GM18517 (cell line): ENCODE measurements around the gene TMEM183A.
"Not testable (repeated sequence)": the region's sequence is repeated elsewhere in the genome, so short reads cannot be mapped to it uniquely, and the experiment has no call there.

Experiments
- ATAC-seq: cut with Tn5 transposase; IDR thresholded peaks from one replicate; pipeline ENCODE4 v1.9.1; 2021; ENCODE audit warnings: mild to moderate bottlenecking, moderate library complexity; ENCODE audit not compliant: unreplicated experiment

The TMEM183A gene

DNA sequence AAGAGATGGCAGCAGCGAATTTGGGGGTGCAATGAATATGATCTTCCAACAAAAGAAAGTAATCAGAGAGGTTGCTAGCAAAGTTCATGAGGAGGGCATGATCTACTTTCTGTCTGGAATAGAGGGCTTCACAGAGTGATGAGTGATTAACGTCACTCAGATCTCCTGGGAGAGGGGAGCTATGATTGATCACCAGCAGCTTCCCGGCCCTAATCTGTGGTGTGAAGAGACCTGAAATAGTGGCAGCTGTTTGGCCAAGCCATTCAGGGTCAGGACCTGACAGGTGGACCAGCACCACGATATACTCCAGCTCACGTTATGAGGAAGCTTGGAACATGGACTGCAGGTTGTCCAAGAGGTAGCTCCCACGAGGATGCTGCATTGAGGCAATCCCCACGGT lies 19.9 kb upstream of the TMEM183A start:
- no peak for ATAC-seq

DNA sequence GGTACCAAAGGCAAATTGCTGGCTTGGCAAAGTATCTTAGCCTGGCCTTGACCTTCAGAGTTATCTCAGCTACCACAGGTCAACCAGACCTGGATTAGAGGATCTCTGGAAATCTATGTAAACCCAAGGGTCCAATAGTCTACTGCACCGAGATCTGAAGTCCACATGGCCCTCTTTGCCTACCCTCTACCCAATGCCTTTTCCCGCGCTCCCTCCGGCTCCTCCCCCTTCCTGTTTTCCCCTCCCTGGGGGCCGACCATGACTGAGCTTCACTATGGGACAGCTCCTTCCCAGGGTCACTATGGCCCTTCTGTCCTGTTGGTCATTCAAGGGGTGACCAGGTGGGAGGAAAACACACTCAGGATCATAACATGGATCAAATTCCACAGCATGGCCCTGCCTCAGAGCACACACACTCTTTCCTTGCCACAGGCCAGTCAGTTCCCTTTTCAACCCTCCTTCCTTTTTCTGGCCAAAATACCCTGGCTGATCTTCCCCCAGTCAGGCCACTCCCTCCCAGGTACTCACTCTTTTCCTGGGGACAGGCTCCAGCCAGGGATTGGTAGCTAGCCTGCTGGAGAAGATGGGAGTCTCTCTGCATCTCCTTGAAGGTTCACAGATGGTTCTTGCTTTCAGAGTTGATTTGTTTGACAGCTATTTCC lies 19.1 kb upstream of the TMEM183A start:
- ATAC-seq: no peak

DNA sequence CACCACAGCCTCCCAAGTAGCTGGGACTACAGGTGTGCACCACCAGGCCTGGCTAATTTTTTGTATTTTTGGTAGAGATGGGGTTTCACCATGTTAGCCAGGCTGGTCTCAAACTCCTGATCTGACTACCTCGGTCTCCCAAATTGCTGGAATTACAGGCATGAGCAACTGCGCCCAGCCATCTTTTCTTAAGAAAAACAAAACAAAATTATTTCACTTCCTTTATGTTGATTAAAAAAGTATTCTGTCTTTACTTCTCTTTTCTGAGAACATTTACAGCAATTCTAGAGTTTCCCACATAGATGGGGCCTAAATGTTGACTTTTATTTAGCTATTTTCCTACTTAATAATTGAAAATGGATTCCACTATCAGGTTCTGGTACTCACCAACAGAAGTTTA lies 17.3 kb upstream of the TMEM183A start:
- no peak for ATAC-seq

DNA sequence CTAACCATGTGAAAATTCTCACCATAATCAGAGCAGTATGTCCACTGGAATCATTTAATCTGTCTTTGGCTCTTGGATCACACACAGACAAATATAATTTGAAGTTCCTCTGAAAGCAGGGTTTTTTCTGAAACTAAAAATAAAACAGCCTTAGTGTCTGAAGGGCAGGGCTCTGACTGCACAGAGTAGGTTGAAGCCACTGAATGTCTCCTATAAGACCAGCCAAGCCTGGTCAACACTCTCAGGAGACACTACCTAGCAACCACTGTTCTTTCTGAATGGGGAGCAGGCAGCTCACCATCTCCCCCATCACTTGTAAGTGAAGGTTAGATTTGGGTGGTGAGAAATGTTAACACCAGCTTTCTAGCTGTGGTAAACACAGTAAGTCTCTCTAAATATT lies 16.1 kb upstream of the TMEM183A start:
- ATAC-seq: no peak

DNA sequence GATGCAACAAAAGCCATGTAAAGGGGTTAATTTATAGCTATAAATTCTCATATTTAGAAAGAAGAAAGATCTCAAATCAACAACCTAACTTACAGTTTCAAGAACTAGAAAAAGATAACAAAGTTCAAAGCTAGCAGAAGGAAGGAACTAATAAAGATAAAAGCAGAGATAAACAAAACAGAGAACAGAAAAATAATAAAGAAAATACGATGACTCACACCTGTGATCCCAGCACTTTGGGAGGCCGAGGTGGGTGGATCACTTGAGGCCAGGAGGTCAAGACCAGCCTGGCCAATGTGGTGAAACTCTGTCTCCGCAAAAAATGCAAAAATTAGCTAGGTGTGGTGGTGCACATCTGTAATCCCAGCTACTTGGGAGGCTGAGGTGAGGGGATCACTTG lies 12.4 kb upstream of the TMEM183A start:
- no peak for ATAC-seq

DNA sequence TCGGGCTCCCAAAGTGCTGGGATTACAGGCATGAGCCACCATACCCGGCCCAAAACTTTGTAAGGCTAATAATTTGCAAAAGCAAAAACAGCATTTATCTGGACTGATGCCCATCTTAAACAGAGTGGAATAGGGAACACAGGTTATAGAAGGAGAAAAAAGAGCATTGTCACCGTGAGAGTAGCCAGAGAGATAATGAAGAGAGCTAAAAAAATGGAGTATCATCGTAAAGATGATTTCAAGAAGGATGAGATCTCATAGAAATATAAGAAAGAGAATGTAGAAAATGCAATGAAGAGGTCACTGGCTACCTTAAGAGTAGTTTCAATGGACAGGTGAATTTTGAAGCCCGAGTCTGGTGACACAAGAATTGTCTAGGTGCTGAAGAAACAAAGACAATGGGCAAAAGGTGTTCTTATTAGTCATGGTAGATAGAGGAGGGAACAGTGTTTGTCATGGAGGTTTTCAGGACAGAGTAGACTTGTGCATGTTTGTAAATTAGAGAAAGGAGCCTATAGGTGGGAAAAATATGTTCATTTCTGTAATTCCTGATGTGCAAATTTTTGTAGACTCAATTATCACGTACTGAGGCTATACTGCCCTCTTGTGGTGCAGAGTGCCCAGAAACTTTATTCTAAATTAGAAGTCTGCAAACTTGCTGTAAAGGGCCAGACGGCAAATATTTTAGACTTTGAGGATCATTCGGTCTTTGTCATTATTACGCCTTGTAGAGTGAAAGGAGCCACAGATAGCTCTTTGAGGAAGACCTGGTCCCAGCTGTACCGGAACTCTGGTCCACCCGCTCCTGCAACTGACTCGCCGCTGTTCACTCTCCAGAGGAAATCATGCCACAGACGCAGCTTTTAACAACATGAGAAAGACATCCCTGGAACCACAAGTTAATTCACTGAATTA lies 8.1 kb upstream of the TMEM183A start:
- ATAC-seq: no peak

DNA sequence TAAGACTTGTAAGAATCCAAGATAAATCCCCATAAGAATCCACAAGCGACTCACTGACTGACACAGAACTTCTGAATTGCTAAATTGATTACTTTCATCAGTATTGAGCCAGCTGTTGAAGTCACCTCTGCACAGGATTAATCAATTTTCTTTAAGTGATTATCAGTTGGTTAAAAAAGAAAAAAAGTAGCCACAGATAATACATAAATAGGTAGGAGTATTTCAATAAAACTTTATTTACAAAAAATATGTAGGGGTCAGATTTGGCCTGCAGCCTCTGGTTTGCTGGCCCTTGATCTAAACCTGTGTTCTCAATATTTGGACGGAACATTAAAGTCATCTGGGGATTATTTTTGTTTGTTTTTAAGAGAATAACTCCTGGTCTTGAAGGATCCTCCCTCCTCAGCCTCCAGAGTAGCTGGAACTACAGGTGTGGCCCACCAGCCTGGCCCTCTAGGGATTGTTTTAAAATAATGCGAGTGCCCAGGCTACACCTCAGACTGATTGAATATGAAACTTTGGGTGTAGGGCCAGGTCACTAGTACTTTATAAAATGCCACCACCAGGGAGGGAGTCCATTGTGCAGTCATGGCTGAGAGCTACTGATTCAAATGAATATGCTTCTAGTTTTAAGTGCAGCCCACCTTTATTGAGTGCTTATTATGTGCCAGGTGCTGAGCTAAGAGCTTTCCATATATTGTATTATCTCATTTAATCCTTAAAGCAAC lies 6.8 kb upstream of the TMEM183A start:
- ATAC-seq: no peak

DNA sequence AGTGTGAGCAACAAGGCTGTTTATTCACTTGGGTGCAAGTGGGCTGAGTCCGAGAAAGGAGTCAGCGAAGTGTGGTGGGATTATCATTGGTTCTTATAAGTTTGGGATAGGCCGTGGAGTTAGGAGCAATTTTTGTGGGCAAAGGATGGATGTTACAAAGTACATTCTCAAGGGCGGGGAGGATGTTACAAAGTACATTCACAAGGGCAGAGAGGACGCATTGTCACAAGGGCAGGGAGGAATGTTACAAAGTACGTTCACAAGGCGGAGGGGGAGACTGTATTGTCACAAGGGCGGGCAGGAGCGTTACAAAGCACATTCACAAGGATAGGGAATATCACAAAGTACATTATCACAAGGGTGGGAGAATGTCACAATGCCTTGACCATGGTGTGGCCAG lies 5.2 kb upstream of the TMEM183A start:
- ATAC-seq: no peak

DNA sequence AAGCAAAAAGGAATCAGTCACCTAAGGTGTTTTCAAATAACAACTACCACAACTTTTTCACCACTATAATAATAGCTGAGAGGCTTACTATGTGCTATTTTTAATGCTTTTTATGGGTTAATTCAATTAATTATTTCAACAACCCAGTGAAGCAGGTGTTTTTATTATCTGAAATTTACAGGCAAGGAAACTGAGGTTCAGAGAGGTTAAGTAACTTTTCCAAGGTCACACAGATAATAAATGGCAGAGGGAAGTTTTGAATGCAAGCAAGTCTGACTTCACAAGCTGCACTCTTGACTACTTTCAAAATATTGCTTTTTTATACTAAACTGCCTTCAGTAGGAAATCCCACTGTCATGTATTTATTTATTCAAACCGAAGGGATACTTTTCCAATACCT lies 4.2 kb upstream of the TMEM183A start:
- no peak for ATAC-seq

DNA sequence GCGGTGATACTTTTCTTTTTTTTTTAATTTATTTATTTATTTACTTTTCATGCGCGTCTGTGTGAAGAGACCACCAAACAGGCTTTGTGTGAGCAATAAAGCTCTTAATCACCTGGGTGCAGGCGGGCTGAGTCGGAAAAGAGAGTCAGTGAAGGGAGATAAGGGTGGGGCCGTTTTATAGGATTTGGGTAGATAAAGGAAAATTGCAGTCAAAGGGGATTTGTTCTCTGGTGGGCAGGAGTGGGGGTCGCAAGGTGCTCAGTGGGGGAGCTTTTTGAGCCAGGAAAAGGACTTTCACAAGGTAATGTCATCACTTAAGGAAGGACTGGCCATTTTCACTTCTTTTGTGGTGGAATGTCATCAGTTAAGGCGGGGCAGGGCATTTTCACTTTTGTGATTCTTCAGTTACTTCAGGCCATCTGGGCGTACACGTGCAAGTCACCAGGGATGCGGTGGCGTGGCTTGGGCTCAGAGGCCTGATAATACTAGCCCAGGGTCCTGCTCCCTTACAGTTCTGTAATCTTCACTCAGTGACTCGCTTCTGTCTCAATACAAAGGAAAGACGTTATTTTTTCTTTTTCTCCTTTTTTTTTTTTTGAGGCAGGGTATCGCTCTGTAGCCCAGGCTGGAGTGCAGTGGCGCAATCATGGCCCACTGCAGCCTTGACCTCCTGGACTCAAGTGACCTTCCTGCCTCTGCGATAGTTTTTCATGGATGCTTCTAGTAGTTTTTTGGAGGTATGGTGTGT lies 1.6 kb upstream of the TMEM183A start:
- ATAC-seq: not testable (repeated sequence)

DNA sequence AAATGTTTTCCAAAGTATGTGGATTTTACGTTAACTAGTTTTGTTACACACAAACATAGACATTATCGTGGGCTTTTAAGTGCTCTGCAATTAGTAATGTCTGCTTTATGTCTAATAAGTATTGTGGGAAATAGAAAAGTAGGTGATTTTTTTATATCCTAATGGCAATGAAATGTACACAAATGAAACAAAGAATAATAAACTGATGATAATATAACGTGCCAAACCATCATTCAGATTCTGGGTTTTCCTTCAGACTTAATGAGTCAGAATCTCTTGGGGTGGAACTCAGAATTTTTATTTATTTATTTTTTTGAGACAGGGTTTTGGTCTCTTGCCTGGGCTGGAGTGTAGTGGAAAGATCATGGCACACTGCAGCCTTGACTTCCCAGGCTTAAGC lies 2.0 kb downstream of the TMEM183A start:
- no peak for ATAC-seq

DNA sequence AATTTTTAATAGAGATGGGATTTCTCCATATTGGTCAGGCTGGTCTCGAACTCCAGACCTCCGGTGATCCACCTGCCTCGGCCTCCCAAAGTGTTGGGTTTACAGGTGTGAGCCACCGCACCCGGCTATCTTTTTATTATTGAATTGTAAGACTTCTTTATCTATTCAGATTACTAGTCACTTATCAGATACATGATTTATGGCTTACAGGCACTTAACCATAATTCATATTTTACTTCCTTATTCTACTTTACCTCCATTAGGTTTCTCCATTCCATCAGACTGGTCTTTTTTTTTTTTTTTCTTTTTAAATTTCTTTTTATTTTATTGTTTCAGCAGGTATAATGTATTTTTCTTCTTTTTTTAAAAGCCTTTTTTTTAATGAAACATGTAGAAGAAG lies 4.4 kb downstream of the TMEM183A start:
- ATAC-seq: no peak

DNA sequence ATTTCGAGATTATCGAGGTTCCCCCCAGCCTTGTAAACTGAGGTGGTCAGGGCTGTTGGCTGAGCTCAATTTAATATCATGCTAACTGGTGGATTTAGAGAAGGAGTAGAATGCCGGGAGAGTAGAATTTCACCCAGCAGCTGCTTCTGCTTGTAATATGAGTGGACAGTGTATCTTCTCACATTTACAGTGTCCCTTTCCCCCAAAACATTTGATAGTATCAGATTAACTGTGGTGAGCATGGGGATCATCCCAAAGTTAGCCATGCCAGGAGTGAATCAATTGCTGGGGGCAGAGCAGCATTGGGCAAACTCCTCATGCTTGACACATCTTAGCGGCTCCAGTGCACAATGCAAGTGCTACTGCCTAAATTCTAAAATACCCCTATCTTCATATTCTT lies 9.9 kb downstream of the TMEM183A start:
- ATAC-seq: no peak

DNA sequence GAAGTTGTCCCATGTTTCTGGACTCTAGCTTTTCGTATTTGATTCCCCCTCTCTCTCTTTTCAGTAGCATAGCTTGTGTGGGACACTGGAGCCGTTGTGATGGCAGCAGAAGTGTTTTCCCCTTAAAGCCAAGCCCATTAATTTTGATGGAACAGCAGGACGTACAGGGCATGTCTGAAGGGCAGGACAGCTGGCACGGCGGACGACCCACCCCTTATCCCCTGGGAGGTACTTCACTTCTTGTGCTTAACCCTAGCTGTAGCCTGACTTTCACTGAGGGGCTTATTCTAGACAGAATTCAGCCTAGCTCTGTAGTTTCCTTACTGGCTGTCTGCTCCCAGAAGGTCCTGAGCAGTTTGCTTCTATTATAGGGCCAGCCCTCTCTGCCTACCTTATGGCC lies 10.5 kb downstream of the TMEM183A start:
- no peak for ATAC-seq

DNA sequence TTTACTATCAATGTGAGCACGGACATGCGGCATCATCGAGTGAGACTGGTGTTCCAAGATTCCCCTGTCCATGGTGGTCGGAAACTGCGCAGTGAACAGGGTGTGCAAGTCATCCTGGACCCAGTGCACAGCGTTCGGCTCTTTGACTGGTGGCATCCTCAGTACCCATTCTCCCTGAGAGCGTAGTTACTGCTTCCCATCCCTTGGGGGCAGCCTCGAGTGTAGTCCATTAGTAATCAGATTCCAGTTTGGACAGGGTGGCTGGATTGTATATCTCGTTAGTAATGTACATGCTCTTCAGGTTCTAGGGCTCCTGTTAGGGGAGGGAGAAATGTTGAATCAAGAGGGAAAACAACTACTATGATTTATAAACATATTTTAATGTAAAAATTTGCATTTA lies 15.7 kb downstream of the TMEM183A start:
- not testable (repeated sequence) for ATAC-seq

DNA sequence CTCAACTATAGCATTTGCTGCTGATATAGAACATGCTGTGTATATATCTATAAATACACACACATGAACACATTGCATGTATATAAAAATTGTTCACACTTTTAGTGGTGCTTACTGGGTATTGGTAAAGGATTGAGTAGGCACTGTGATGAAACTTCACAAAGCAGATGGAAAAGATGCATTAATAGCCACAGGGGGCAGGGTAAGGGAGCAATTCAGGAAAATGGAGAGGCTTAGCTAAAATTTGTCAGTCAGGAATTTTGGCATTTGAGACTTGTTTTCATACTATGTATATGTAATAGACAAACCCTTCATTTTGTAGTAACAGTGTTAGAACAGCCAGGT lies 18.5 kb downstream of the TMEM183A start:
- no peak for ATAC-seq

DNA sequence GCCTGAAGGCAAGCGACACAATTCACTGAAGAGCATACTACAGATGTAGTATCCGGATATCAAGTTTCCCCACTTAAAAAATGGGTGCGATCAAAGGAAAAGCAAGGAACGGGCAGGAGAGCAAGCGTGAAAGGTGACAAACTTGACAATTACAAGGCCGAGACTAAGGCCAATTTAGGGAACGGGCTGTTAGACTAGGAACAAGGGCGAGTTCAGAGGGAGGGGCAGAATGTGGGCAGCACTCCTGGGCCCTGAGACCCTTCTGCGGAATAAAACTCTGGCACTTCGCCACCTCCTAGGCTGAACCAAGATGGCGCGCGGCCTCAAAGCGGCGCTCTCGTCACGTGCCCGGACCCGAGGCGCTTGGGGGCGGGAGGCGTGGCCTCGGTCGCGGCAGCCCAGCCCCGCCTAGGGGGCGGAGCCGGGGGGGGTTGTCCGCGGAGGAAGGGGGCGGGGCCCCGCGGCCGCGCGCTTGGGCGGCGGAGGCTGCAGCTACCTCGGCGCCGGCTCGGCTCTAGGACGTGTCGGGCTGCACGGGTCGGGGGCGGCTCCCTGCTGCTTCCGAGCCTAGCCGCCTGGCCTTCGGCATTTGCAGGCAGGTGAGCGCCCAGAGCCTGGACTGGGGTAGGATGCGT lies 19.0 kb downstream of the TMEM183A start, which contains the start of gene PPFIA4:
Gene PPFIA4, plus strand, starts transcription at position 461 of the 635 bp plus-strand sequence. CDS start 12,518 bp downstream, outside the sequence.
- peak; percentile 56 for ATAC-seq

DNA sequence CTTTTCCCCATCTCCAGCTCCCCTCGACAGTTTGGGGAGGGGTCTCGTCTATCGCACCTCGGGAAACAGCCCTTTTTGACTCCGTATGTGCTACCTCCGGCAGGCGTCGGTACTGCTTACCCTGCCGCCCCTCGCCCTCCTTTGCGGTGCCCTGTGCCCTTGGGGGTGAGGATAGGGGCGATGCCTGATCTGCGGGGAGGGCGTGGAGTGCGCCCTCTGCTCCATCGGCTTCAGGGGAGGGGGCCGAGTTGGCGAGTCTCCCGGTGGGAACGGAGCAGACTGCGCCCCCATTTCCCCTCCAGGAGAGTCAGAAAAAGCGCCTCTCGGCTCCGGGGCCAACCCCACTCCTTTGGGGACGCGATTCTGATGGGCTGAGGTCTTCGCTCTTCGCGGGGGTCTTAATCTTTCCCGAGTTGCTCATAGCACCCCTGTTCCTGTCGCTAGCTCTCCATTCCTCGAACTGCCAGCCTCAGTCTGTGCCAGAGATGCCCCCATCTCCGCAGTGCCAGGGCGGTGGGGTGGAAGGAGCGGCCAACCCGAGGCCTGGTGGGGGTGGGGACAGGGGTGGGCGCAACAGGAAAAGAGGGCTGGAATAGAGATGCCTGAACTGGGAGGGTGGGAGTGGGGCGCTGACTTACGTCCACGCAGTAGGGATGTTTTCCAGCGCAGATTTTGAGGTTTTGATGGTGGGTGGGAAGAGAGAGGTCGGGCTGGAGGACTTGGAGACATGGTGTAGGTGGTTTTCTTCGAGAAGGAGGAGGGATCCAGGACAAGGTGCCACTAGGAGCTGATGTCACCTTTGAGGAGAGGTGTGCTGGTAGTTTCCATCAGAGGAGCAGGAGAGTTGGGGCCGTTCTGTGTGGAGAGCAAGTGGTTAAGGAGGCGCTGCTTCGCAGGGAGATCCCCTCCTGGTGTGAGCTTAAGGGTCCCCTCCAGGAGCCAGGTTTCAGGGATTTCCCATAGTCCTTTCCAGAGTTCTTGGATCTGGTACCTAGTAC lies 19.8 kb downstream of the TMEM183A start:
- ATAC-seq: no peak

DNA sequence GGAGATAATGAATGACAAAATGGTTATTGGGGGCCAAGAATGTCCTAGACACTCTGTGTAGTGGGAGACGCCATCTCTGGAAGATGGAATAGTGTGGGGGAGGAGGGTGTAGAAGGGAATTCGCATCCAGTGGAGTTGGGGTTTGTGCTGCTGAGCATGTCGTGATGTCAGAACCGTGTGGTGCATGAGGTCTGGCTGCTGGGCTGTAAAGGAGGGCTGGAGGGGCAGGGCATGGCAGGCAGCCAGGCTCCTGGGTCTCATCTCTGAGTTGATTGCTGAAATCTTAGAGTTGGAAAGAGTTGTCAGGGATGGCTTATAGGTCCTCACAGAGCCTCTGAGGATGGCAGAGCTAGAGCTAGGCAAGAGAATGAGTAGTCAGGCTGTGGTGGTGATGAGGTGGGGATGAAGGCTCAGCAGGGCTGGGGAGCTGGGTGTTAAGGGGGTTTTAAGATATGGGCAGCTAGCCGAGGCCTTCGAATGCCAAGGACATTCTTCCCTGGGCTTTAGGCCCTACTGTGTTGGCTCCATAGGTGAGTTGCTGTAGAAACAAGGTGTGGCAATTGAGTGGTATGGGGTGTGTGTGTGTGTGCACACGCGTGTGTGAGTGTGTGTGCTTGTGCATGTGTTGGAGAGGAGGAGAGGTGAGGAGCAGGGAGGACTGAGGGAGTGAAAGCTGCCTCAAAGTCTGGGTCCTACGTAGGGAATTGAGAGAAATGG lies 21.1 kb downstream of the TMEM183A start:
- no peak for ATAC-seq
